NT2/D1 (cell line): ENCODE results near the gene RHOT2.

Experiments
- SUZ12 ChIP-seq: IDR thresholded peaks from 2 replicates; pipeline ENCODE4 v1.6.1; 2011; ENCODE audit not compliant: insufficient read length, insufficient read depth; ENCODE audit errors: extremely low read depth
- YY1 ChIP-seq: IDR thresholded peaks from 2 replicates; pipeline ENCODE4 v1.6.1; 2011; ENCODE audit not compliant: insufficient read length, insufficient read depth
- ZNF274 ChIP-seq: IDR thresholded peaks from 2 replicates; pipeline ENCODE4 v1.6.1; 2011; ENCODE audit warnings: mild to moderate bottlenecking, low read depth, low read length

DNA sequence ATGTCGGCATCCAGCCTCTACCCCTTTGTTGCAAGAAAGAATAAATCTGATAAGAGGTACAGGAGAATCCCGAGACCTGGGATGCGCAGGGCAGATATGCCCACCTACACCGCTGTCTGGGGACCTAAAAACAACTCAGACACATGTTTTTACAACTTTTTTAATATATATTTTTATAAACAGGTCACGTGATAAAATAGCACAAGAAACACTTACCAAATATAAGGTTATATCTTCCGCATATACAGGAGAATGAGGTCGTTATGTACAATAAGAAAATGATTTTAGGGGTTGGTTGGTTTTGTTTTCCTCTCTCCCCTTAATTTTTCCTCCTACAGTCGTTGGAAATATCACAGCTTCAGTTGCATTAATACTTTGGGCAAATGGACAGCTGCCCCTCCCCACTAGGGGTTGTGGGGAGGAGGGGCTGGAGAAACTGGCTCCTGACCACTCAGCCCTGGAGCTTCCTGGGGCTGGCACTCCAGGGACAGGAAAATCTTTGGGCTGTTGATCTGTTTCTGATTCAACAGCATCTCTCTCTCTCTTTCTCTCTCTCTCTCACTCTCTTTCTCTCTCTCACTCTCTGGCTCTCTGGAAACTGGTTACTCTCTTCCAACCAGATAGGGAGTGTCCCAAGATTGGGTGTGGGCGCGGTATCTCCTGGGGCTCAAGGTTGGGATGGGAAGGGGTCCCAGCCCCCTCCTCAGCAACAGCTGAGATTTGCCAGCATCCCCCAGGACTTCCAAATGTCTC, 24.6 kb downstream of the RHOT2 start:
- TF ChIP-seq ZNF274 (no peak), YY1 (no peak), SUZ12 (no peak)
